ENCODE results near the gene TDRD10. TPM values are rescaled to one million over a fixed set of nuclear protein-coding genes. Genes with fewer than 3 reads are reported as not detected.

The TDRD10 gene
- total and polyA plus RNA-seq, 8 donors: 0.18 to 4.1 (median 1.4) TPM; not detected in 2

DNA sequence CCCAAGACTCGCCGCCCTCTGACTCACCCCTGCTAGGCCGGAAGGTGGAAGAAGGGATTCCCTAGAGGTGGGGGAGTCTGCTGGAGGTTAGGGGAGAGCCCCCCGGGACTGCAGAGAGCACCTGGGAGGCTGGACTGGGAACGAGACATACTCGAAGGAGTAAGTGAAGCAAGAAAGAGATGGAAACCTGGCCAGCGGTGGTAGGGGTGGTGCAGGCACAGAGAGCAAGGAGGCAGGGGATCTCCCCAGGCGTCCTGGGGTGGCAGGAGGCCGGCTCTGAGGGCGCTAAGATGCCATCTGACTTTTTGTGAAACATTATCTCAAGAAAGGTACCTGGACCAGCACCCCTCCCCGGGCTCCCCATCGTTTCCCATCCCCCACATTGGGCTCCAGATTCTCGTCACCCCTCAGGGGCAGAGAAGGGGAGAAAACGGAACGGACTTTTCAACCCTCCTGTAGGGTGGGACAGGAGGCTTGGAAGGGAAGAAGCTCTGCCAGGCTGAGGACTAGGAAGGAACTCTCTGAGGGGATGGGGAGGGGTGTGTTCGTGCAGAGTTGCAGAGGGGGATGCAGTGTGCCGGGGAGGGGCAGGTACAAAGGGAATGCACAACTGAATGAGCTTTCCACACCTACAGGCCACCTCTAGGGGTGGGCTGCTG lies 66.3 kb downstream of the TDRD10 start:
- WGBS, 5 donors: 30 to 43% (median 36%) methylated on average over 17 of the region's 17 CpGs
- Histone ChIP-seq H3K27me3 (peaks cover 0 to 39% (median 15%) of the 10 kb centered on the region in 3 donors), H3K36me3 (no peaks in the 10 kb centered on the region), H3K4me3 (peak overlapping the region in 3 of 4 donors; percentile 19 to 32 (median 23)), H3K4me1 (peaks cover 10 to 12% (median 11%) of the 10 kb centered on the region in 4 donors), H3K27ac (no peak overlapping the region), H3K9me3 (no peaks in the 10 kb centered on the region)
- intact Hi-C loops (cut with DNase I; ENCODE audit: low total_unique reads): loop anchor here (10.0 kb wide), 1 partner anchor 177 kb away; no protein-coding TSS in a partner anchor
- TF ChIP-seq POLR2AphosphoS5 (IDR thresholded peaks at IDR 0.05) (no peak), EP300 (IDR thresholded peaks at IDR 0.05) (no peak), POLR2A (IDR thresholded peaks at IDR 0.05) (no peak)
- TF ChIP-seq, protein P1, sequence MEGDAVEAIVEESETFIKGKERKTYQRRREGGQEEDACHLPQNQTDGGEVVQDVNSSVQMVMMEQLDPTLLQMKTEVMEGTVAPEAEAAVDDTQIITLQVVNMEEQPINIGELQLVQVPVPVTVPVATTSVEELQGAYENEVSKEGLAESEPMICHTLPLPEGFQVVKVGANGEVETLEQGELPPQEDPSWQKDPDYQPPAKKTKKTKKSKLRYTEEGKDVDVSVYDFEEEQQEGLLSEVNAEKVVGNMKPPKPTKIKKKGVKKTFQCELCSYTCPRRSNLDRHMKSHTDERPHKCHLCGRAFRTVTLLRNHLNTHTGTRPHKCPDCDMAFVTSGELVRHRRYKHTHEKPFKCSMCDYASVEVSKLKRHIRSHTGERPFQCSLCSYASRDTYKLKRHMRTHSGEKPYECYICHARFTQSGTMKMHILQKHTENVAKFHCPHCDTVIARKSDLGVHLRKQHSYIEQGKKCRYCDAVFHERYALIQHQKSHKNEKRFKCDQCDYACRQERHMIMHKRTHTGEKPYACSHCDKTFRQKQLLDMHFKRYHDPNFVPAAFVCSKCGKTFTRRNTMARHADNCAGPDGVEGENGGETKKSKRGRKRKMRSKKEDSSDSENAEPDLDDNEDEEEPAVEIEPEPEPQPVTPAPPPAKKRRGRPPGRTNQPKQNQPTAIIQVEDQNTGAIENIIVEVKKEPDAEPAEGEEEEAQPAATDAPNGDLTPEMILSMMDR (IDR thresholded peaks at IDR 0.05): no peak
- no peak for DNase-seq

DNA sequence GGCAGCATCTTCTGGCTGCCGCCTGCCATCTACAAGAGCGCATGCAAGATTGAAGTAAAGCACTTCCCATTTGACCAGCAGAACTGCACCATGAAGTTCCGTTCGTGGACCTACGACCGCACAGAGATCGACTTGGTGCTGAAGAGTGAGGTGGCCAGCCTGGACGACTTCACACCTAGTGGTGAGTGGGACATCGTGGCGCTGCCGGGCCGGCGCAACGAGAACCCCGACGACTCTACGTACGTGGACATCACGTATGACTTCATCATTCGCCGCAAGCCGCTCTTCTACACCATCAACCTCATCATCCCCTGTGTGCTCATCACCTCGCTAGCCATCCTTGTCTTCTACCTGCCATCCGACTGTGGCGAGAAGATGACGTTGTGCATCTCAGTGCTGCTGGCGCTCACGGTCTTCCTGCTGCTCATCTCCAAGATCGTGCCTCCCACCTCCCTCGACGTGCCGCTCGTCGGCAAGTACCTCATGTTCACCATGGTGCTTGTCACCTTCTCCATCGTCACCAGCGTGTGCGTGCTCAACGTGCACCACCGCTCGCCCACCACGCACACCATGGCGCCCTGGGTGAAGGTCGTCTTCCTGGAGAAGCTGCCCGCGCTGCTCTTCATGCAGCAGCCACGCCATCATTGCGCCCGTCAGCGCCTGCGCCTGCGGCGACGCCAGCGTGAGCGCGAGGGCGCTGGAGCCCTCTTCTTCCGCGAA lies 69.4 kb downstream of the TDRD10 start:
- intact Hi-C loops (cut with DNase I; ENCODE audit: low total_unique reads): no loop called here
- TF ChIP-seq, protein P1 (IDR thresholded peaks at IDR 0.05): no peak
- TF ChIP-seq POLR2AphosphoS5 (IDR thresholded peaks at IDR 0.05) (no peak), EP300 (IDR thresholded peaks at IDR 0.05) (no peak), POLR2A (IDR thresholded peaks at IDR 0.05) (no peak)
- 94 to 96% (median 96%) methylated on average over 57 to 59 of the region's 59 CpGs for WGBS, 5 donors

DNA sequence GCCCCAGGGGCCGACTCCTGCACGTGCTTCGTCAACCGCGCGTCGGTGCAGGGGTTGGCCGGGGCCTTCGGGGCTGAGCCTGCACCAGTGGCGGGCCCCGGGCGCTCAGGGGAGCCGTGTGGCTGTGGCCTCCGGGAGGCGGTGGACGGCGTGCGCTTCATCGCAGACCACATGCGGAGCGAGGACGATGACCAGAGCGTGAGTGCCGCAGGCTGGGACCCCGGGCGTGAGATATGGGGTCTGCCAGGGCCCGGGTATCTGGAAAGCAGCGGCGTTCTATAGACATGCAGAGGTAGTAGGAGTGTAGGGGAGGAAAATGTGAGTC lies 69.9 kb downstream of the TDRD10 start:
- Histone ChIP-seq H3K4me1 (peaks cover 10 to 12% (median 11%) of the 10 kb centered on the region in 4 donors), H3K27me3 (peaks cover 0 to 29% (median 12%) of the 10 kb centered on the region in 3 donors), H3K27ac (no peak overlapping the region), H3K36me3 (no peaks in the 10 kb centered on the region), H3K9me3 (no peaks in the 10 kb centered on the region), H3K4me3 (no peak overlapping the region)
- intact Hi-C loops (cut with DNase I; ENCODE audit: low total_unique reads): no loop called here
- TF ChIP-seq, protein P1 (IDR thresholded peaks at IDR 0.05): no peak
- TF ChIP-seq POLR2AphosphoS5 (IDR thresholded peaks at IDR 0.05) (no peak), EP300 (IDR thresholded peaks at IDR 0.05) (no peak), POLR2A (IDR thresholded peaks at IDR 0.05) (no peak)
- 91 to 94% (median 93%) methylated on average over 27 to 29 of the region's 29 CpGs for WGBS, 5 donors
- DNase-seq: no peak

More for the DNA sequence above, 69.4 kb downstream of the TDRD10 start:
- Histone ChIP-seq H3K36me3 (no peaks in the 10 kb centered on the region), H3K27ac (no peak overlapping the region), H3K4me1 (peaks cover 10 to 12% (median 11%) of the 10 kb centered on the region in 4 donors), H3K4me3 (no peak overlapping the region), H3K27me3 (peaks cover 0 to 34% (median 15%) of the 10 kb centered on the region in 3 donors), H3K9me3 (no peaks in the 10 kb centered on the region)
- DNase-seq: no peak

DNA sequence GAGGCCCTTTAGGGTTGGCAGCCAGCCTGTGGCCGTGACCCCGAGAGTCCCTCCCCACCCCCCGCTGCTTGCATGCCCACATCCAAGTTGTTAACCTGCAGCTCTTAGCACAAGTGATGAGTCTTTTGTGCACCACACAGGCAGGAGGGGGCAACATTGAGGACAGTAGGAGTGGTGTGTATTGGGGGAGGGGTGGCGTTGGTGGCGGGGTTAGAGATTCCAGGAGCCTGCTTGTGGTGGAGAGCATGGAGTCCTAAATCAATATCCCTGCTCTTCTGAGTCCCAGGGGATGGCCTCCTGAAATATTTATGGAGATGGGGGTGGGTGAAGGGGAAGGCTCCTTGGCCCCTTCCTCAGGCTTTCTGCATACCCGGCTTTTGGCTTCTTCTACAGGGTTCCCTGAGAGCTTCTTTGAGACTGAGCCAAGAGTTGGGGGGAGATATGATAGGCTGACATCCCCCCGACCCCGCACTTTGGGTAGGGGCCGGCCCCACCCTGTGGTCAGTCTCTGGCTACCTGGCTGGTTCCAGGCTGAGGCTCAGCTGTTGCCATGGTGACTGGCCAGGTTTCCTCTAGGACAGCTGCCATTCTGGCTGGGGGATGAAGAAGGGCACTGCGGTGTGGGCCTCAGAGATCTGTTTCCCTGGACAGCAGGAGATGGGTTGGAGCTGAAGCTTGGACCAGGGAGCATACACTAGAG lies 70.6 kb downstream of the TDRD10 start:
- TF ChIP-seq POLR2A (IDR thresholded peaks at IDR 0.05) (no peak), EP300 (IDR thresholded peaks at IDR 0.05) (no peak), POLR2AphosphoS5 (IDR thresholded peaks at IDR 0.05) (no peak)
- TF ChIP-seq, protein P1 (IDR thresholded peaks at IDR 0.05): no peak
- no peak overlapping the region for H3K27ac ChIP-seq
- intact Hi-C loops (cut with DNase I; ENCODE audit: low total_unique reads): no loop called here
- 68 to 76% (median 71%) methylated on average over 10 of the region's 10 CpGs for WGBS, 5 donors
- no peak for DNase-seq
- H3K9me3 ChIP-seq: no peaks in the 10 kb centered on the region
- H3K4me3 ChIP-seq: no peak overlapping the region
- peaks cover 7 to 9% (median 8%) of the 10 kb centered on the region in 4 donors for H3K4me1 ChIP-seq
- H3K27me3 ChIP-seq: peaks cover 0 to 22% (median 5%) of the 10 kb centered on the region in 3 donors
- peaks cover 0 to 2% (median 0%) of the 10 kb centered on the region in 4 donors for H3K36me3 ChIP-seq
